HTR-8/SVneo (cell line): ENCODE measurements around the gene GDF15.
"Not testable (repeated sequence)": the region's sequence is repeated elsewhere in the genome, so short reads cannot be mapped to it uniquely, and the experiment has no call there.

Source experiments
- DNase-seq: peaks from one replicate; pipeline ENCODE4 v3.0.0; 2011; ENCODE audit warnings: low spot score, mixed read lengths; ENCODE audit not compliant: insufficient read length
- FAIRE-seq: peaks from 2 replicates; lab custom pipeline; 2011; peaks lifted over from hg19 to GRCh38; lab: Jason Lieb, UNC

Gene GDF15

GRCh38 chr19:18385675-18386542 is at the start of gene GDF15:
TSS of gene GDF15 (plus strand) at chr19:18386158. CDS start at chr19:18386190, 32 bp downstream.
- DNase-seq (no peak), FAIRE-seq (no peak)

- FAIRE-seq, result no peak
- DNase-seq, result no peak
Measured at GRCh38 chr19:18338541-18338940, 47.4 kb upstream of the GDF15 start.

GRCh38 chr19:18339723-18340122 is 46.2 kb upstream of the GDF15 start:
- no peak for FAIRE-seq
- peak; percentile 62 for DNase-seq

- DNase-seq (peak; percentile 62), FAIRE-seq (peak; percentile 57)
Measured at GRCh38 chr19:18340190-18340989, 45.6 kb upstream of the GDF15 start, which contains the start of gene PGPEP1. TSS of gene PGPEP1 (plus strand) at chr19:18340598. CDS start at chr19:18340682, 84 bp downstream.

- DNase-seq (peak; percentile 68), FAIRE-seq (no peak)
Measured at GRCh38 chr19:18340990-18341868, 44.7 kb upstream of the GDF15 start.

- no peak for FAIRE-seq
- DNase-seq, result no peak
Measured at GRCh38 chr19:18342090-18342632, 43.8 kb upstream of the GDF15 start.

- DNase-seq (no peak), FAIRE-seq (no peak)
Measured at GRCh38 chr19:18344582-18344950, 41.4 kb upstream of the GDF15 start.

GRCh38 chr19:18345296-18345695 is 40.7 kb upstream of the GDF15 start:
- FAIRE-seq, result no peak
- DNase-seq, result no peak

- FAIRE-seq (no peak), DNase-seq (no peak)
Measured at GRCh38 chr19:18346091-18346490, 39.9 kb upstream of the GDF15 start.

- FAIRE-seq (no peak), DNase-seq (no peak)
Measured at GRCh38 chr19:18348171-18348570, 37.8 kb upstream of the GDF15 start.

GRCh38 chr19:18348818-18349339 is 37.1 kb upstream of the GDF15 start:
- not testable (repeated sequence) for DNase-seq, FAIRE-seq

GRCh38 chr19:18349524-18350128 is 36.3 kb upstream of the GDF15 start:
- no peak for FAIRE-seq
- DNase-seq, result peak; percentile 82

- FAIRE-seq (no peak), DNase-seq (no peak)
Measured at GRCh38 chr19:18350490-18350889, 35.5 kb upstream of the GDF15 start.

- no peak for DNase-seq
- FAIRE-seq, result no peak
Measured at GRCh38 chr19:18351544-18351943, 34.4 kb upstream of the GDF15 start.

GRCh38 chr19:18353378-18354005 is 32.5 kb upstream of the GDF15 start:
- FAIRE-seq, result no peak
- DNase-seq, result no peak

- not testable (repeated sequence) for FAIRE-seq, DNase-seq
Measured at GRCh38 chr19:18354743-18355142, 31.2 kb upstream of the GDF15 start.

GRCh38 chr19:18357041-18357440 is 28.9 kb upstream of the GDF15 start:
- DNase-seq, result no peak
- FAIRE-seq, result no peak

GRCh38 chr19:18361646-18362045 is 24.3 kb upstream of the GDF15 start:
- no peak for FAIRE-seq

More at GRCh38 chr19:18361646-18362045, 24.3 kb upstream of the GDF15 start:
- no peak for DNase-seq
